ENCODE measurements around the gene CMC1. TPM values are rescaled to one million over a fixed set of nuclear protein-coding genes. Genes with fewer than 3 reads are reported as not detected.
"Not testable (repeated sequence)": the region's sequence is repeated elsewhere in the genome, so short reads cannot be mapped to it uniquely, and the experiment has no call there.

CMC1 gene
- polyA plus RNA-seq, 1 donor = 31.7 TPM

- H3K4me1 ChIP-seq (ENCODE audit: control insufficient read depth, insufficient read depth, low read length) = no peaks in the 10 kb centered on the region
- H3K9me3 ChIP-seq (ENCODE audit: control insufficient read depth, low read depth, low read length) = peaks cover 11% of the 10 kb centered on the region
- H3K27ac ChIP-seq (ENCODE audit: low read length) = no peak overlapping the region
- WGBS (ENCODE audit: insufficient coverage, low lambda C conversion rate) = no CpG with 5 or more reads among the region's 1 CpG
- H3K4me3 ChIP-seq (ENCODE audit: low read length) = no peak overlapping the region
- no peak for DNase-seq
- no peaks in the 10 kb centered on the region for H3K27me3 ChIP-seq (ENCODE audit: control insufficient read depth, insufficient read depth, low read length)
- peaks cover 22% of the 10 kb centered on the region for H3K36me3 ChIP-seq (ENCODE audit: control insufficient read depth, insufficient read depth, low read length)
These were observed 27.6 kb downstream of the CMC1 start for GRCh38 chr3:28268989-28269388.

- WGBS (ENCODE audit: insufficient coverage, low lambda C conversion rate) = 100% methylated on average over 1 of the region's 2 CpGs
- H3K4me3 ChIP-seq (ENCODE audit: low read length); H3K4me1 ChIP-seq (ENCODE audit: control insufficient read depth, insufficient read depth, low read length); DNase-seq; H3K27me3 ChIP-seq (ENCODE audit: control insufficient read depth, insufficient read depth, low read length); H3K27ac ChIP-seq (ENCODE audit: low read length): not testable (repeated sequence)
- peaks cover 20% of the 10 kb centered on the region for H3K36me3 ChIP-seq (ENCODE audit: control insufficient read depth, insufficient read depth, low read length)
- peaks cover 11% of the 10 kb centered on the region for H3K9me3 ChIP-seq (ENCODE audit: control insufficient read depth, low read depth, low read length)
These were observed 28.5 kb downstream of the CMC1 start for GRCh38 chr3:28269884-28270283.

- Histone ChIP-seq H3K27me3 (ENCODE audit: control insufficient read depth, insufficient read depth, low read length) (no peaks in the 10 kb centered on the region), H3K36me3 (ENCODE audit: control insufficient read depth, insufficient read depth, low read length) (peaks cover 22% of the 10 kb centered on the region), H3K27ac (ENCODE audit: low read length) (no peak overlapping the region), H3K4me3 (ENCODE audit: low read length) (no peak overlapping the region), H3K4me1 (ENCODE audit: control insufficient read depth, insufficient read depth, low read length) (no peaks in the 10 kb centered on the region), H3K9me3 (ENCODE audit: control insufficient read depth, low read depth, low read length) (peaks cover 11% of the 10 kb centered on the region)
- no peak for DNase-seq
These were observed 32.4 kb downstream of the CMC1 start for GRCh38 chr3:28273837-28274236.

- 100% methylated on average over 1 of the region's 2 CpGs for WGBS (ENCODE audit: insufficient coverage, low lambda C conversion rate)
- Histone ChIP-seq H3K4me3 (ENCODE audit: low read length) (no peak overlapping the region), H3K36me3 (ENCODE audit: control insufficient read depth, insufficient read depth, low read length) (peaks cover 8% of the 10 kb centered on the region), H3K4me1 (ENCODE audit: control insufficient read depth, insufficient read depth, low read length) (no peaks in the 10 kb centered on the region), H3K27ac (ENCODE audit: low read length) (no peak overlapping the region), H3K9me3 (ENCODE audit: control insufficient read depth, low read depth, low read length) (no peaks in the 10 kb centered on the region), H3K27me3 (ENCODE audit: control insufficient read depth, insufficient read depth, low read length) (no peaks in the 10 kb centered on the region)
- no peak for DNase-seq
These were observed 37.5 kb downstream of the CMC1 start for GRCh38 chr3:28278918-28279317.

GRCh38 chr3:28279770-28280169 lies 38.4 kb downstream of the CMC1 start:
- Histone ChIP-seq H3K9me3 (ENCODE audit: control insufficient read depth, low read depth, low read length) (no peaks in the 10 kb centered on the region), H3K36me3 (ENCODE audit: control insufficient read depth, insufficient read depth, low read length) (peaks cover 8% of the 10 kb centered on the region), H3K4me1 (ENCODE audit: control insufficient read depth, insufficient read depth, low read length) (no peaks in the 10 kb centered on the region), H3K27me3 (ENCODE audit: control insufficient read depth, insufficient read depth, low read length) (no peaks in the 10 kb centered on the region), H3K27ac (ENCODE audit: low read length) (no peak overlapping the region), H3K4me3 (ENCODE audit: low read length) (no peak overlapping the region)
- WGBS (ENCODE audit: insufficient coverage, low lambda C conversion rate) = 68% methylated on average over 3 of the region's 4 CpGs
- DNase-seq = no peak

- no peak overlapping the region for H3K4me3 ChIP-seq (ENCODE audit: low read length)
- H3K36me3 ChIP-seq (ENCODE audit: control insufficient read depth, insufficient read depth, low read length) = peaks cover 2% of the 10 kb centered on the region
- DNase-seq = no peak
- H3K27me3 ChIP-seq (ENCODE audit: control insufficient read depth, insufficient read depth, low read length) = no peaks in the 10 kb centered on the region
- no peaks in the 10 kb centered on the region for H3K4me1 ChIP-seq (ENCODE audit: control insufficient read depth, insufficient read depth, low read length)
- 67% methylated on average over 1 of the region's 3 CpGs for WGBS (ENCODE audit: insufficient coverage, low lambda C conversion rate)
- H3K9me3 ChIP-seq (ENCODE audit: control insufficient read depth, low read depth, low read length) = no peaks in the 10 kb centered on the region
- H3K27ac ChIP-seq (ENCODE audit: low read length) = no peak overlapping the region
These were observed 39.4 kb downstream of the CMC1 start for GRCh38 chr3:28280781-28281180.

GRCh38 chr3:28286595-28286994 lies 45.2 kb downstream of the CMC1 start:
- Histone ChIP-seq H3K4me1 (ENCODE audit: control insufficient read depth, insufficient read depth, low read length) (no peaks in the 10 kb centered on the region), H3K36me3 (ENCODE audit: control insufficient read depth, insufficient read depth, low read length) (peaks cover 6% of the 10 kb centered on the region), H3K4me3 (ENCODE audit: low read length) (no peak overlapping the region), H3K27me3 (ENCODE audit: control insufficient read depth, insufficient read depth, low read length) (no peaks in the 10 kb centered on the region), H3K9me3 (ENCODE audit: control insufficient read depth, low read depth, low read length) (no peaks in the 10 kb centered on the region), H3K27ac (ENCODE audit: low read length) (no peak overlapping the region)
- DNase-seq = peak; percentile 22 to 52

GRCh38 chr3:28287046-28287445 lies 45.6 kb downstream of the CMC1 start:
- Histone ChIP-seq H3K27ac (ENCODE audit: low read length) (no peak overlapping the region), H3K4me3 (ENCODE audit: low read length) (no peak overlapping the region), H3K4me1 (ENCODE audit: control insufficient read depth, insufficient read depth, low read length) (no peaks in the 10 kb centered on the region), H3K27me3 (ENCODE audit: control insufficient read depth, insufficient read depth, low read length) (no peaks in the 10 kb centered on the region), H3K9me3 (ENCODE audit: control insufficient read depth, low read depth, low read length) (no peaks in the 10 kb centered on the region), H3K36me3 (ENCODE audit: control insufficient read depth, insufficient read depth, low read length) (peaks cover 6% of the 10 kb centered on the region)
- WGBS (ENCODE audit: insufficient coverage, low lambda C conversion rate) = 63% methylated on average over 1 of the region's 2 CpGs
- no peak for DNase-seq

GRCh38 chr3:28290863-28291300 lies 49.5 kb downstream of the CMC1 start:
- no peak overlapping the region for H3K4me3 ChIP-seq (ENCODE audit: low read length)
- peaks cover 6% of the 10 kb centered on the region for H3K36me3 ChIP-seq (ENCODE audit: control insufficient read depth, insufficient read depth, low read length)
- WGBS (ENCODE audit: insufficient coverage, low lambda C conversion rate) = no CpG with 5 or more reads among the region's 1 CpG
- DNase-seq = no peak
- no peak overlapping the region for H3K27ac ChIP-seq (ENCODE audit: low read length)
- no peaks in the 10 kb centered on the region for H3K4me1 ChIP-seq (ENCODE audit: control insufficient read depth, insufficient read depth, low read length)
- no peaks in the 10 kb centered on the region for H3K9me3 ChIP-seq (ENCODE audit: control insufficient read depth, low read depth, low read length)
- H3K27me3 ChIP-seq (ENCODE audit: control insufficient read depth, insufficient read depth, low read length) = no peaks in the 10 kb centered on the region

- H3K4me3 ChIP-seq (ENCODE audit: low read length) = no peak overlapping the region
- no peaks in the 10 kb centered on the region for H3K4me1 ChIP-seq (ENCODE audit: control insufficient read depth, insufficient read depth, low read length)
- H3K27ac ChIP-seq (ENCODE audit: low read length) = no peak overlapping the region
- peaks cover 6% of the 10 kb centered on the region for H3K36me3 ChIP-seq (ENCODE audit: control insufficient read depth, insufficient read depth, low read length)
- H3K27me3 ChIP-seq (ENCODE audit: control insufficient read depth, insufficient read depth, low read length) = no peaks in the 10 kb centered on the region
- no peak for DNase-seq
- no peaks in the 10 kb centered on the region for H3K9me3 ChIP-seq (ENCODE audit: control insufficient read depth, low read depth, low read length)
These were observed 50.2 kb downstream of the CMC1 start for GRCh38 chr3:28291577-28291976.

- Histone ChIP-seq H3K36me3 (ENCODE audit: control insufficient read depth, insufficient read depth, low read length) (peaks cover 6% of the 10 kb centered on the region), H3K4me3 (ENCODE audit: low read length) (no peak overlapping the region), H3K9me3 (ENCODE audit: control insufficient read depth, low read depth, low read length) (no peaks in the 10 kb centered on the region), H3K27ac (ENCODE audit: low read length) (no peak overlapping the region), H3K27me3 (ENCODE audit: control insufficient read depth, insufficient read depth, low read length) (no peaks in the 10 kb centered on the region), H3K4me1 (ENCODE audit: control insufficient read depth, insufficient read depth, low read length) (no peaks in the 10 kb centered on the region)
- DNase-seq = no peak
- no CpG with 5 or more reads among the region's 4 CpGs for WGBS (ENCODE audit: insufficient coverage, low lambda C conversion rate)
These were observed 51.2 kb downstream of the CMC1 start for GRCh38 chr3:28292622-28293021.

Data from large intestine (tissue), 3 donors.